PFSK-1 (cell line): ENCODE results near the gene BCL11B.

Experiments used
- FOXP2 ChIP-seq: optimal IDR thresholded peaks from 2 replicates; pipeline ENCODE3; 2011; ENCODE audit warnings: borderline replicate concordance, control low read depth, inconsistent platforms; ENCODE audit not compliant: insufficient read depth; ENCODE audit errors: extremely low read length, extremely low read depth
- POLR2AphosphoS5 ChIP-seq: IDR thresholded peaks from 2 replicates; pipeline ENCODE4 v1.6.1; 2012; ENCODE audit warnings: low read depth, mild to moderate bottlenecking, control low read depth, low read length, moderate library complexity
- REST ChIP-seq, 2 experiments: IDR thresholded peaks; 2 replicates each; pipeline versions ENCODE4 v1.6.1 to v1.8.0; 2011 to 2012; ENCODE audit warnings: low read depth in 2 of 2, low read length in 2 of 2, control low read depth in 1 of 2, inconsistent platforms in 1 of 2, mild to moderate bottlenecking in 1 of 2, moderate library complexity in 1 of 2; ENCODE audit not compliant: insufficient read depth in 1 of 2
- SIN3A ChIP-seq: IDR thresholded peaks from 2 replicates; pipeline ENCODE4 v1.6.1; 2012; ENCODE audit warnings: mild to moderate bottlenecking, low read length, moderate library complexity, borderline replicate concordance; ENCODE audit not compliant: insufficient read depth
- TAF1 ChIP-seq: IDR thresholded peaks from 2 replicates; pipeline ENCODE4 v1.6.1; 2012; ENCODE audit warnings: low read length, control low read depth, borderline replicate concordance; ENCODE audit not compliant: insufficient read depth

BCL11B gene

DNA sequence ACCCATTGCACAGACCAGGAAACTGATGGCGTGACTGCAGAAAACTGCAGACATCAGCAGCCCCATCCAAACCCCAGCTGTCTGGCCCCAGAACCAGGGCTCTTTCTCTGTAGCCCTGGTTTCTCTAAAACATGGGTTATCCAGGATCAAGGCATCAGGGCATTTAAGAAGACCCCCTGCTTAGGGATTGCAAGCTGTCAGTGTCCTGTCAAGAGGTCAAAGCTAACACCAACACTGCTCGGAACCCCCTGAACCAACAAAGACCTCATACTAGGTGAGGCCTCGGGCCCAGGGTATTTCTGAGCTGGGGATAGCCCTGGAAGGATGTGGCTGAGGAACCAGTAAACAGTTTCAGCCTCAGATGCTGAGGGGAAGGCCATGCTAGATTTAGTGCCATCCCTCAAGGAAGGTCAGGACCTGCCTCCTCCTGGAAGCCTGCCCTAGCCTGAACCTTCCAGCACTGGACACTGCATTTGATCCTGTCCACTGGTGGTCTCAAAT lies 39.2 kb downstream of the BCL11B start:
- TF ChIP-seq POLR2AphosphoS5 (no peak), REST (IDR thresholded peaks at IDR 0.05; ENCODE audit: insufficient read depth in 1 of 2, low read depth in 2 of 2, low read length in 2 of 2) (no peak), TAF1 (no peak), SIN3A (no peak), FOXP2 (no peak)

DNA sequence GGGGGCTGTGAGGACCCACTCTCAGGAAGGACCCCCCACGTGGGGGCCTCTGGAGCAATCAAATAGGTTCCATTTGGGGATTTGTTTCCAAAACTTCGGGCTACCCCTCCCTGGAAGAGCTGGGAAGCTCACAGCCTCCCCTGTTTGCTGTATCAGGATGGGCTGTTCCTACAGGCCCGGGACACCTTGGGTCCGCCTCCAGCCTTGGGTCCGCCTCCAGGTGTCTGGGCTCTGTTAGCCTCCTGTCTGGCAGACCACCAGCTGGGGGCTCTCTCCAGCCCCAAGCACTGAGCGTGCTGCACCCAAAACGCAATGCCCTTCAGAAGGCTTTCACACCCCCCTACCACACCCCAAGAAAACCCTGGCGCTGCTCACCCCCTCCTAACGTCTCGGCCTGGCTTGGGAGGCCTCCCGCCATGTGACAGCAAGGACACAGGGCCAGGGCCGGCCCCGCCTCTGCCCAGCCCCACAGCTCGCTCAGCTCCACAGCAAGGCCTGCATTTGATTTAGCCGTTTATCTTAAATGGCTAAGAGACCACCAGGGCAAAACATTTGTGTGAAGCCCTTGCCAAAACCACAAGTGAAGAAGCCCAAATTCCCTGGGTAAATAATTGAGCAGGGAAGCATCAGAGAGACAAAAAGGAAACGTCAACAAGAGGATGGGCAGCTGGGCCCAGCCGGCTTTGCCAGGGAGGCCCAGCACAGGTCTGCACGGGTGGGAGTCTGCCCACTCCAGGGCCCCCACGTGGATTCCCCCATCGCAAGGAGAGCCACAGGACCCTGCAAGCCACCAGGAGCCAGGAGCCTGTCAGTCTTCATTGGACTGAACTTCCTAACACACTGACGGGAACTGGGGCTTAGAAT lies 39.9 kb downstream of the BCL11B start:
- no peak for TF ChIP-seq SIN3A
- TF ChIP-seq POLR2AphosphoS5: no peak
- no peak for TF ChIP-seq FOXP2
- TF ChIP-seq REST (IDR thresholded peaks at IDR 0.05; ENCODE audit: insufficient read depth in 1 of 2, low read depth in 2 of 2, low read length in 2 of 2): no peak
- TF ChIP-seq TAF1: no peak

DNA sequence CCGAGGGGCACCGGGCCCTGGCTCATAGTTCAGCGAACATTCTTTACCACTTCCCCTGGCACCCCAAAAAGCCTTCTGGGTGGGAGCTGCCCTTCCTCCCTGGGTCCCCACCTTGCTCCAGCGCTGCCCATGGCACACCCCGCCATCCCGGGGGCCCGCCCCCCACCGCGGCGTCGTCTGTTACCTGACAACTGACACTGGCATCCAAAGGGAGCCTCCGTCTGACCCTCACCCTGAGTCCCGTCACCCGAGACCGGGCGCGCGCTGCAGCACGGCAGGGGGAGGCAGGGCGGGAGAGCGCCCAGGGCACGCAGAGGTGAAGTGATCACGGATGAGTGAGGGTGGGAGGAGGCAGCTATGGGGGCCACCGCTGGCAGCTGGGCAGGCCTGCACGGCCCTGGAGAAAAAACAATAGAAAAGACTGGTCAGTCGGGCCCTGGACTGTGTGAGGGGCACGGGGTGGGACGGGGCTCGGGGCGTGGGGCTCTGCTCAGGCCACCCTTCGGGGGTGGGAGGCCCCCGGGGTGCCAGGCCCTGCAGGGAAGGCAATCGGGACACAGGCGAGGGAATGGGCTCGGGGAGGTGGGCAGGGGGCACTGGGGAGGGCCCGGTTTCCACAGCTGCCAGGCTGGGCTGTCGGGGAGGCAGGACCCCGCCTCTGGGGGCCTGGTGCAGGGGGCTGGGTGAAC lies 40.7 kb downstream of the BCL11B start:
- no peak for TF ChIP-seq FOXP2
- no peak for TF ChIP-seq REST (IDR thresholded peaks at IDR 0.05; ENCODE audit: insufficient read depth in 1 of 2, low read depth in 2 of 2, low read length in 2 of 2)
- TF ChIP-seq POLR2AphosphoS5: no peak
- TF ChIP-seq SIN3A: no peak
- TF ChIP-seq TAF1: no peak

- TF ChIP-seq REST (IDR thresholded peaks at IDR 0.05; ENCODE audit: insufficient read depth in 1 of 2, low read depth in 2 of 2, low read length in 2 of 2) (no peak), SIN3A (no peak)
Observed at GRCh38 chr14:99230208-99231151, 41.5 kb downstream of the BCL11B start.
